IPS-15b (cell line): ENCODE results near the gene SLC22A14.
"Not testable (repeated sequence)": the region's sequence is repeated elsewhere in the genome, so short reads cannot be mapped to it uniquely, and the experiment has no call there.

Experiments
- H3K27me3 ChIP-seq: one replicate; pipeline ENCODE4 v1.6.1; 2013; ENCODE audit warnings: low read length; ENCODE audit not compliant: control insufficient read depth, insufficient read depth
- H3K36me3 ChIP-seq: one replicate; pipeline ENCODE4 v1.6.1; 2013; ENCODE audit warnings: low read length; ENCODE audit not compliant: control insufficient read depth, insufficient read depth
- H3K4me1 ChIP-seq: one replicate; pipeline ENCODE4 v1.6.1; 2013; ENCODE audit warnings: mild to moderate bottlenecking, low read length; ENCODE audit not compliant: control insufficient read depth, insufficient read depth
- H3K4me3 ChIP-seq: one replicate; pipeline ENCODE4 v1.5.1; 2013; ENCODE audit warnings: low read depth, low read length
- H3K9ac ChIP-seq: one replicate; pipeline ENCODE4 v1.6.1; 2013; ENCODE audit warnings: low read depth, mild to moderate bottlenecking, low read length
- H3K9me3 ChIP-seq: one replicate; pipeline ENCODE4 v1.6.1; 2013; ENCODE audit warnings: mild to moderate bottlenecking, low read length; ENCODE audit not compliant: control insufficient read depth, insufficient read depth

SLC22A14 gene

DNA sequence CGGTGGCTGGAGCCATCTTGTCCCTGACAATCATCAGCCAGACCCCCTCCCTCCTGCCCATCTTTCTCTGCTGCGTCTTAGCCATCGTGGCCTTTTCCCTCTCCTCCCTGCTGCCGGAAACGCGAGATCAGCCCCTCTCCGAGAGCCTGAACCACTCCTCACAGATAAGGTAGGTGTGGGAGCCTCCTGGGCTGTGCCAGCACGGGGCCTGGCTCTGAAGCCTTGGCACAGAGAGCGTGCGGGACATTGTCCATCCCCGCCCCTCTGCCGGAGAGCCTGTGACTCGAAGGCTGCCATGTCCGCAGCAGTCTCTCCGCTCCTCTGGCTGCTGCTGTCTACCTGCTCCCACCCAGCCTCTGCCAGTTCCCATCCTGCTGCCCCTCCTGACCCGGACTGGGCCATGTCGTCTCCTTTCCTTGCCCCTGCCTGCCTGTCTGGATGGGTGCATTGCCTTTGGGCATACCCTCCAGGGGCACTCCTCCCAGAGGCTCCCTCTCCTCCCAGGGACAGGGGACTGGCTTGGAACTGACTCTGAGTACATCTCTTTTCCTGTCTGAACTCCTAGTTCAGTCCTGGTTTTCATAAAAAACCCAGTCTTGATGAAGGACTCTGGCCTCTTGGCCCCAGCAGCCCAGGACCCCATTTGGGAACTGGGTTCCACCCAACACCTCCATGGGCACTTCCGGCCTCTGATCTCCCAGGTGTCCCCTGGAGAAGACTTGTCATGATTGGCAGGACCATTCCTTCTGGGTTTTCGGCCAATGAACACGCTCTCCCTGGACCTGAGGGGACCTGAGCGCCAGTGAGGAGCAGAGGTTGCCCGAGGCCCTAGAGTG lies 34.5 kb downstream of the SLC22A14 start:
- Histone ChIP-seq H3K4me1 (peaks cover 3% of the 10 kb centered on the region), H3K4me3 (no peak overlapping the region), H3K27me3 (no peaks in the 10 kb centered on the region), H3K9me3 (no peaks in the 10 kb centered on the region), H3K36me3 (no peaks in the 10 kb centered on the region), H3K9ac (no peak overlapping the region)

DNA sequence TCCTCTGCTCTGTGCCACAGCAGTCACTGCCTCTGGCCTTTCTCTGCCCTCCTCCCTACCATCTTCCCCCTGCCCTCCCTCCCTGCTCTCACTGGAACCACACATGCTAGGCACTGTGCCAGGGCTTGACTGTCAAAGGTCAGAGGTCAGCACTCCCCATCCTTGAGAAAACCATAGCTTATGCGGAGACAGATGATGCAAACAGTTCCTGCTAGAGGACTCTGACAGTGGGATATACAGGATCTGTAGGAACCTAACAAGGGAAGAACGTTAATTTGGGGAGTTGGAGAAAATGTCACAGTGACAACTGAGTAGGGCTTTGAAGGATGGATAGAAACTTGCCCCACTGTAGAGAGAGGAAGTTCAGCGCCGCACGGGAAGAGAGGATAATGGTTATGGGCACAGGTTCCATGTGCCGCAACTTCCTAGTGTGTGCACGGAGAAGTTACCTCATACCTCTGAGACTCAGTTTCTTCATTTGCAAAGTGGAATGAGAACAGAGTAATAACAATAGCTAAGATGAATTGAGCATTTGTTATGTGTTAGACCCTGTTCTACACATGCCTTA lies 35.2 kb downstream of the SLC22A14 start:
- Histone ChIP-seq H3K36me3 (no peaks in the 10 kb centered on the region), H3K9ac (no peak overlapping the region), H3K27me3 (no peaks in the 10 kb centered on the region)

DNA sequence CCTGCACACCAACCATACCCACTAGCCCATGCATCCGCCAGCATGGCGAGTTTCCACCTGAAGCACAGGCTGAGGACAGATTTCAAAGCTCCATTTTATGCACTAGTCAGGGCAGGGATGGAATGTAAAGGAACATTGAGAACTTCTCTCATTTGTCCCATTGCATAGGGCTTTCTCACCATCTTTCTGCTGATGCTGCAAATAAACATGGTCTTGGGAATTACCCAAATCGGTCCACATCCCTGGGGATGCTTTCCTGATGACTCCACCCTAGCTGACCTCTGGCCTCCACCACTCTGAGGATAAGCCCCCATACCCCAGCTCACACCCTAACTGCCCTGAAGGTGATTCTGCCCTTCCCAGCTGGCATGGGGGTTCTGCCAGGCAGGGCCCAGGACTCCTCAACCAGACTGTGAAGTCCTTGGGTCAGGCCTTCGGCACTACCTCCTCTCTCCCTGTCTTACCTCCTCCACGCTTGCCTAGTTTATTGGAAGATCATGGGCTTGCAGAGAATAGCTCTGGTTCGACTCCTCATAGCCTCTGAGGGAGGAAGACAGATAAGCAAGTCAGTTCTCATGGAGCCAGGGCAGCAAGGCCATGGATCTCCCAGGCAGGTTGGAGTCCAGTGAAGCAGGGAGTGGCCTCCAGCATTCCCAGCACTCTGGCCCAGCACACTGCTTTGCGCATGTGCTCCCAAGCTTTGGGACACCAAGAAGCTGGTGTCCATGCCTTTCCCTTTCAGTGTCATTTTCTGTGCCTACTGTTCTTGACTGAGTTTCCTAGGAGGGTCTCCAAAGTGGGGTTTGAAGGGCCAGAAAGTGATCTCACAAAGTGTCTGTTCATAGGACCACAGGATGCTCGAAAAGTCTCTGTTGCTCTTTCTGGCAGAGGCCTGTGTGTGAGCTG lies 36.9 kb downstream of the SLC22A14 start:
- no peaks in the 10 kb centered on the region for H3K27me3 ChIP-seq
- H3K36me3 ChIP-seq = no peaks in the 10 kb centered on the region
- H3K4me3 ChIP-seq = no peak overlapping the region
- peaks cover 3% of the 10 kb centered on the region for H3K4me1 ChIP-seq
- no peaks in the 10 kb centered on the region for H3K9me3 ChIP-seq
- no peak overlapping the region for H3K9ac ChIP-seq

More for the DNA sequence above, 35.2 kb downstream of the SLC22A14 start:
- Histone ChIP-seq H3K4me1 (peaks cover 3% of the 10 kb centered on the region), H3K4me3 (no peak overlapping the region), H3K9me3 (no peaks in the 10 kb centered on the region)

DNA sequence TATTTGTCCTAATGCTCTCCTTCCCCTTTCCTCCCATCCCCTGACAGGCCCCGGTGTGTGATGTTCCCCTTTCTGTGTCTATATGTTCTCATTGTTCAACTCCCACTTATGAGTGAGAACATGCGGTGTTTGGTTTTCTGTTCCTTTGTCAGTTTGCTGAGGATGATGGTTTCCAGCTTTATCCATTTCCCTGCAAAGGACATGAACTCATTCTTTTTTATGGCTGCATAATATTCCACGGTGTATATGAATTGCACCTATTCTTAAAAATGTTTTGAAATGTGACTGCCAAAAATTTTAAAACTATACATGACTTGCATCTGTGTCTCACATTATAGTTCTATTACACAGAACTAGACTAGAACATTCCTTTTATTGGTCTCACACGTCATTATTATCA lies 38.5 kb downstream of the SLC22A14 start:
- H3K9me3 ChIP-seq, H3K4me1 ChIP-seq, H3K27me3 ChIP-seq, H3K9ac ChIP-seq, H3K36me3 ChIP-seq, H3K4me3 ChIP-seq: not testable (repeated sequence)

DNA sequence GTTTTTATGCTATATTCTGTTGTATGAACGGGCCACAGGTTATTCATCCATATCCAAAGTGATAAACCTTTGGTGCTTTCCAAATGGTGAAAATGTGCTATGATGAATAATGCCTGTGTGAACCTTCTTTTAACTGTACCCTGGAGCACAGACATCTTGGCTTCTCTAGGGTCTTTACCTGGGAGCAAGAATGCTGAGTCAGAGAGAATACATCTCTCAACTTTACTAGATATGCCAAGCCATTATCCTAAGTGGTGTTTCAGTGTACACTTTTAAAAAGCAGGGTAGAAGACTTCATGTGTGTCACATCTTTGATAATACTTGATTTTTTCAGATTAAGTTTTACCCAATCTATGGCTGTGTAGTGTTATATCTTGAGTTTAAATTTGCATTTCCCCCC lies 41.0 kb downstream of the SLC22A14 start:
- Histone ChIP-seq H3K4me3 (no peak overlapping the region), H3K27me3 (no peaks in the 10 kb centered on the region), H3K9me3 (no peaks in the 10 kb centered on the region), H3K4me1 (no peaks in the 10 kb centered on the region), H3K9ac (no peak overlapping the region), H3K36me3 (no peaks in the 10 kb centered on the region)

DNA sequence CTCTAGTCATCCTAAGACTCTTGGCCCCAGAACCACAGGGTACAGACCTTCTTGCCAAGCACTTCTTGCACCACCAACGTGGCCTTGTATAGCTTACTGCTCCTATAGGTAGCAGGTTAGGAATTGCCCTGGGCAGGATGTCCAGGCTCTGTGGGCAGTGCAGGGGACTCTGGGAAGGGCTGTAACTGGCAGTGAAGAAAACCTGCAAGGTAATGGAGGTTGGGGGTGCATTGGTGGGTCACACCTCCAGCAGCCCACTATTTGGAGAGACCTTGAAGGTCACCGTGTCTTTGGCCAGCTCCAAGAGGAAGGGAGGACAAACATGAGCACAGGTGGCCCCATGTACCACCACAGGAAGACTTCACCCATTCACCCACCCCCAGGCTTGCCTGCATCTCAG lies 43.2 kb downstream of the SLC22A14 start:
- H3K36me3 ChIP-seq = no peaks in the 10 kb centered on the region
- no peaks in the 10 kb centered on the region for H3K27me3 ChIP-seq
- H3K4me3 ChIP-seq = no peak overlapping the region
- no peaks in the 10 kb centered on the region for H3K9me3 ChIP-seq
- H3K4me1 ChIP-seq = no peaks in the 10 kb centered on the region
- H3K9ac ChIP-seq = no peak overlapping the region

DNA sequence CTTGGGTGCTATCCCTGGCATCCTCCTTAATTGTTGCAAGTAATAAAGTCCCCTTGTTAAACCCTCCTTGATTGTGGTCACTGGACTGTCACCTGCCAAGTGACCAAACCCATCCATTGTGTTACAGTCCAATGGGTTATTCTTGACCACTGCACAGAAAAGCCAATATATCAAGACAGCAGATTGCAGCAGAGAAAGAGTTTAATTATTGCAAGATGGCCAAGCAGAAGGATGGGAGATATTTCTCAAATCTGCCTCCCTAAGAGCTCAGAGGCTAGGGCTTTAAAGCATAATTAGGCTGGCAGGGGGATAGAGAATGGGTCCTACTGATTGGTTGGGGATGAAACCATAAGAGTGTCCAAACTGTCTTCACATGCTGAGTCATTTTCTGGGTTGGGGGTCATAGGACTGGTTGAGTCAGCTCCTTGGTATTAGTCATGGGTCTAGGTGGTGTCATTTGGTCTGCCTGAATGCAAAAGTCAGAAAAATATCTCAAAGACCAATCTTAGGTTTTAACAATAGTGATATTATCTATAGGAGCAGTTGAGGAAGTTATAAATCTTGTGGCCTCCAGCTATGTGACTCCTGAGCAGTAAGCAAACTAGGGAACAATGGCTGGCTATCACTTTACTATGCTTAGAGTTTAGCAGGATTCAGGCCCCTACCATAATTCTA lies 45.4 kb downstream of the SLC22A14 start:
- Histone ChIP-seq H3K9ac (no peak overlapping the region), H3K27me3 (no peaks in the 10 kb centered on the region), H3K4me1 (no peaks in the 10 kb centered on the region), H3K9me3 (no peaks in the 10 kb centered on the region), H3K4me3 (no peak overlapping the region), H3K36me3 (no peaks in the 10 kb centered on the region)

DNA sequence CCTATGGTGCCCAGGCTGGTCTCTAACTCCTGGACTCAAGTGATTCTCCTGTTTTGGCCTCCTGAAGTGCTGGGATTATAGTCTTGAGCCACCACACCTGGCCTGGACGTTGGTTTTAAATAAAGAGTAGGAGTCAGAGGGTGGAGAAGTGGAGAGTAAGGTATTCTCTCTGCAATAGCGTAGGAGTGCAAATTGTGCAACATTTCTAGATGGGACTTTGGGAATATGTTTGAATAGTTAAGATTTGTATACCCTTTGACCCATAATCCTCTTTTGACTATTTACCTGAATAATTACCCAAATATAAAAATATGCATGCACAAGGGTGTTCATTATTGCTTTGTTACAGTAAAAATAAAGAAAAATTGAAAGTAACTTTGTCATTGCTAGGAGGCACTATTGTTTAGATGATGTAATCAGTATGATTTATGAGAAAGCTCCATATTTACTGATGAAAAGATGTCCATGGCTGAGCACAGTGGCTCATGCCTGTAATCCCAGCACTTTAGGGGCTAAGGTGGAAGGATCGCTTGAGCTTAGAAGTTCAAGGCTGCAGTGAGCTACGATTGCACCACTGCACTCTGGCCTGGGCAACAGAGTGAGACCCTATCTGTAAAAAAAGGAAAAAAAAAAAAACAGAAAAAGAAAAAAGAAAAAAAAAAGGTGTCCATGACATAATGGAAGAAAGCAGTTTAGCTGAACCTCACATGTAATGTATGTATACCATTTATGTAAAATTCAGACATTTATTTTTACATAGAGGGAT lies 49.3 kb downstream of the SLC22A14 start:
- Histone ChIP-seq H3K9me3 (no peaks in the 10 kb centered on the region), H3K4me1 (no peaks in the 10 kb centered on the region), H3K36me3 (no peaks in the 10 kb centered on the region), H3K9ac (no peak overlapping the region), H3K27me3 (no peaks in the 10 kb centered on the region), H3K4me3 (no peak overlapping the region)

DNA sequence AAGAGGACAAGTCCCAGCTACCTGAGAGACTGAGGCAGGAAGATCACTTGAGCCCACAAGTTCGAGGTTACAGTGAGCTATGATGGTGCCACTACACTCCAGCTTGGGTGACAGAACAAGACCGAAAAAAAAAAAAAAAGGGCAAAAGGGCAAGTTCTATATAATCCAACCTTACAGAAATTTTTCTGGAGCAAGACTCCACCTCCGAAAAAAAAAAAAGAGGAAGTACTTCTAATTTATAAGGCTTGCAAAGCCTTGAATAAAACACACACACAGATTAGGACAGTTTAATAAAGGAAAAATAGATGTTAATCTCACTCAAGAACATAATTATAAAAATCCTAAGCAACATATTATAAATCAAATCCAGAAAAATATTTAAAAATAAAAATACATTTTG lies 50.1 kb downstream of the SLC22A14 start:
- no peaks in the 10 kb centered on the region for H3K27me3 ChIP-seq
- H3K4me1 ChIP-seq = no peaks in the 10 kb centered on the region
- no peaks in the 10 kb centered on the region for H3K9me3 ChIP-seq
- no peaks in the 10 kb centered on the region for H3K36me3 ChIP-seq
- no peak overlapping the region for H3K9ac ChIP-seq
- no peak overlapping the region for H3K4me3 ChIP-seq

DNA sequence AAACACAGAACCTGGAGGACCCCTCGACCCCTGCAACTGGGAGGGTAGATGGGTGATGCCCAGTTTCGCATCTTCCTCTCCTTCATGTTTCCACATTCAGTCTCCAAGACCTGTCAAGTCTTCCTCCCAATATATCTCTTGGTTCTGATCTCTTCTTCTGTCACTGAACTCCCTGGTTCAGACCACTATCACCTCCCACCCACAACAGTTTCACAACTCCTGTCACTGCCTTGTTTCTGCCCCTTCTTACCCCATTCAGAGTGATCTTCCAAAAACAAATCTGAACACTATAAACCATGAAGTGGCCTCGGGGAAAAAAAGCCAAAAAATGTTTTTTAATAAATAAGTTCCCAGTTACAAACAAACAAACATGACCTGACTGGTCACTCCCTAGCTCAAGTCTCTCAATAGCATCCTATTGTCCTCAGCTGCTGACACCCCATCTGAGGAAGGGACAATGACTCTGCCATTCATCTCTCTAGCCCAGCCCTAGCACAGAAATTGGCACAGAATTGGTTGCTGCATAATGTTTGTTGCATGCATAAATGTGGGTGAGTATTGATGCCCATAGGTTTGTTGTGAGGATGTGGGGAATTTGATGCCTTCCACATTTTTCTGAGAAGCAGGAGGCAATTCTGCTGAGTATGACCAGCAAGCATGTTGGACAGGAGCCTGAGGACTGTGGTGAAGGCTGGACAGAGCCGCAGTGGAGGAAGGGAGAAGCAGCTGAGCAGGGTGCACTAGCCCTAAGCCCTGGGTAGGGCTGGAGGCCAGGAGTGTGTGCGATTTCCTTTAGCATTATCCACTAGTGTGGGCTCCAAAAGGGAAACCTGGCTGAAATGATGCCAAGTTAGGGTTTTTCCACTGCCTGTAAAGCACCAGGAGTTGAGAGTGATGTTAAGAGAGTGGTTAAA lies 52.3 kb downstream of the SLC22A14 start:
- Histone ChIP-seq H3K36me3 (no peaks in the 10 kb centered on the region), H3K4me3 (no peak overlapping the region), H3K9me3 (no peaks in the 10 kb centered on the region), H3K4me1 (no peaks in the 10 kb centered on the region), H3K27me3 (no peaks in the 10 kb centered on the region), H3K9ac (no peak overlapping the region)
